ENCODE measurements around the gene PSTPIP1. TPM values are rescaled to one million over a fixed set of nuclear protein-coding genes. Genes with fewer than 3 reads are reported as not detected.

The PSTPIP1 gene
- total RNA-seq, 1 donor from 2014 or later = 18.4 TPM

- Histone ChIP-seq H3K9me3 (no peaks in the 10 kb centered on the region), H3K4me1 (no peaks in the 10 kb centered on the region), H3K27ac (no peak overlapping the region), H3K27me3 (ENCODE audit: low read depth) (no peaks in the 10 kb centered on the region), H3K36me3 (no peaks in the 10 kb centered on the region), H3K4me3 (no peak overlapping the region)
- TF ChIP-seq, protein P1, sequence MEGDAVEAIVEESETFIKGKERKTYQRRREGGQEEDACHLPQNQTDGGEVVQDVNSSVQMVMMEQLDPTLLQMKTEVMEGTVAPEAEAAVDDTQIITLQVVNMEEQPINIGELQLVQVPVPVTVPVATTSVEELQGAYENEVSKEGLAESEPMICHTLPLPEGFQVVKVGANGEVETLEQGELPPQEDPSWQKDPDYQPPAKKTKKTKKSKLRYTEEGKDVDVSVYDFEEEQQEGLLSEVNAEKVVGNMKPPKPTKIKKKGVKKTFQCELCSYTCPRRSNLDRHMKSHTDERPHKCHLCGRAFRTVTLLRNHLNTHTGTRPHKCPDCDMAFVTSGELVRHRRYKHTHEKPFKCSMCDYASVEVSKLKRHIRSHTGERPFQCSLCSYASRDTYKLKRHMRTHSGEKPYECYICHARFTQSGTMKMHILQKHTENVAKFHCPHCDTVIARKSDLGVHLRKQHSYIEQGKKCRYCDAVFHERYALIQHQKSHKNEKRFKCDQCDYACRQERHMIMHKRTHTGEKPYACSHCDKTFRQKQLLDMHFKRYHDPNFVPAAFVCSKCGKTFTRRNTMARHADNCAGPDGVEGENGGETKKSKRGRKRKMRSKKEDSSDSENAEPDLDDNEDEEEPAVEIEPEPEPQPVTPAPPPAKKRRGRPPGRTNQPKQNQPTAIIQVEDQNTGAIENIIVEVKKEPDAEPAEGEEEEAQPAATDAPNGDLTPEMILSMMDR (IDR thresholded peaks at IDR 0.05) = no peak
- DNase-seq = no peak
- no peak for ATAC-seq
- intact Hi-C loops (cut with DNase I) = no loop called here
Measured at GRCh38 chr15:76974456-76975036, 20.4 kb upstream of the PSTPIP1 start.

DNA sequence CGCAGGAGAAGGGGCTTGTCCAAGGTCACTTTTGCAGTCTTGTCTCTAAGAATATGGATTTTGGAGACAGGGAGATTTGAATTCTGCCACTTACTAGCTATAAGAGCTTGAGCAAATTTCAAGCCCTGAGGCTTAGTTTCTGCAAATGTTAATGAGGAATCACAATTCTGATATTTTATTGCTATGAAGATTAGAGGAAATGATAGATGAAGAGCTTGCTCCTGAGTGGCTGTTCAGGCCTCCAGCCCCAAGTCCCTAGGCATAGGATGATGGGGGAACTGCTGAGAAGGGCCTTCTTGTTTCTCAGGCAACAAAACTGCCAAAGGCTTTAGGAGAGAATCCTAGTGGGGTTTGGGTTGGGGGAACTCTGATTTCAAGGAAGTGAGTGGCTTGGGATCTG lies 18.8 kb upstream of the PSTPIP1 start:
- Histone ChIP-seq H3K9me3 (no peaks in the 10 kb centered on the region), H3K27me3 (ENCODE audit: low read depth) (no peaks in the 10 kb centered on the region), H3K27ac (no peak overlapping the region), H3K4me3 (no peak overlapping the region), H3K4me1 (no peaks in the 10 kb centered on the region), H3K36me3 (no peaks in the 10 kb centered on the region)
- no peak for ATAC-seq
- TF ChIP-seq, protein P1 (IDR thresholded peaks at IDR 0.05) = no peak
- DNase-seq = no peak
- intact Hi-C loops (cut with DNase I) = no loop called here

DNA sequence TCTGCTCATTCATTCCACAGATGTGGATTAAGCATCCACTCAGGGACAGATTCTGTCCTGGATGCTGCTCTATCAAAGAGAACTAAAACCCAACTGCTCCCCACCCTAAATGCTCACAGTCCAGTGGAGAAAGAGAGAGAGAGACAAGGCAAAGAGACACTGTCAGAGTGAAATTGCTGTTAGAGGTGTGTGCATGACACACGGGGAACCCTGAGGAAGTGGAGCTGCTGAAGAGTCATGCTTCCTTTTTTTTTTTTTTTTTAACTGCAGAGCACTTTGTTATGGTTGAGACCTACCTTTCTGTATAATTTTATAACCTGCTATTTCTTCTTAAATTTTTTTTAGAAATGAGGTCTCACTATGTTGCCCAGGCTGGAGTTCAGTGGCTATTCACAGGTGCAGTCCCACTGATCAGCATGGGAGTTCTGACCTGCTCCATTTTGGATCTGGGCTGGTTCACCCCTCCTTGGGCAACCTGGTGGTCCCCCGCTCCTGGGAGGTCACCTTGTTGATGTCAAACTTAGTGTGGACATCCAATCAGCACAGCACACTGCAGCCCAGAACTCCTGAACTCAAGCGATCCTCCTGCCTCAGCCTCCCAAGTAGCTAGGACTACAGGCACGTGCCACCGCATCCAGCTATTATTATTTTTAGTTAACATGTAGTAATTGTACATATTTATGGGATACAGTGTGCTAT lies 18.2 kb upstream of the PSTPIP1 start:
- intact Hi-C loops (cut with DNase I) = no loop called here

DNA sequence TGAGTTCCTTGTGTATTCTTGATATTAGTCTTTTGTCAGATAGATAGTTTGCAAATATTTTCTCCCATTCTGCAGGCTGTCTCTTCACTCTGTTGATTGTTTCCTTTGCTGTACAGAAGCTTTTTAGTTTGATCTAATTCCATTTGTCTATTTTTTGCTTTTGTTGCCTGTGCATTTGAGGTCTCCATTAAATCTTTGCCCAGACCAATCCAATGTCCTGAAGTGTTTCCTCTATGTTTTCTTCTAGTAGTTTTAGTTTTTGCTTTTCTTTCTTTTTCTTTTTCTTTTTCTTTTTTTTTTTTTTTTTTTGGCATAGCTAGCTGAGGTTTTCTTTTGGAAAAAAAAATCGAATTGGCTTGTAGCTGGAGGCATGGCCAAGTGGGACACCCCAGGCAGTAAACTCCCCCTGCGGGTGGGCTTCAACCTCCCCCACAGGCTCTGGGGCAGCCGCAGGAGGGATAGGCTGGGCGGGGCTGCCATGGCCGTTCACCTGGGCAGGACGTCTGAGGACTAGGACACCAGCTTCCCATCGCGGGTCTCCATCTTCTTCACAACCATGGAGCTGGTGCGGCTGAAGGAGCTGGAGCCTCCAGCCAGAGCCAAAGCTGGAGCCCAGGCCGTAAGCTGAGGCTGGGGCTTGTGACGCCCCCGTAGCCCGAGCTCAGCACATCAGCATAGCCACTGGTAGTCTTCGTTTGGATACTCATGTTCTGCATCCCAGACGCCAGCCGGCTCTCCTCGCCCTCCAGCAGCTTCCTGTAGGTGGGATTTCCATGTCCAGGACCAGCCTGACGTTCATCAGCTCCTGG lies 16.2 kb upstream of the PSTPIP1 start:
- TF ChIP-seq, protein P1 (IDR thresholded peaks at IDR 0.05) = no peak
- Histone ChIP-seq H3K27ac (no peak overlapping the region), H3K4me1 (no peaks in the 10 kb centered on the region), H3K36me3 (no peaks in the 10 kb centered on the region), H3K4me3 (no peak overlapping the region), H3K27me3 (ENCODE audit: low read depth) (no peaks in the 10 kb centered on the region), H3K9me3 (no peaks in the 10 kb centered on the region)
- DNase-seq (no peak), ATAC-seq (no peak)
- intact Hi-C loops (cut with DNase I) = no loop called here

More for the DNA sequence above, 18.2 kb upstream of the PSTPIP1 start:
- ATAC-seq (peak in 1 of 2 donors; percentile 26), DNase-seq (no peak)
- Histone ChIP-seq H3K36me3 (no peaks in the 10 kb centered on the region), H3K4me1 (no peaks in the 10 kb centered on the region), H3K27ac (no peak overlapping the region), H3K9me3 (no peaks in the 10 kb centered on the region), H3K27me3 (ENCODE audit: low read depth) (no peaks in the 10 kb centered on the region), H3K4me3 (no peak overlapping the region)
- TF ChIP-seq, protein P1 (IDR thresholded peaks at IDR 0.05) = no peak

DNA sequence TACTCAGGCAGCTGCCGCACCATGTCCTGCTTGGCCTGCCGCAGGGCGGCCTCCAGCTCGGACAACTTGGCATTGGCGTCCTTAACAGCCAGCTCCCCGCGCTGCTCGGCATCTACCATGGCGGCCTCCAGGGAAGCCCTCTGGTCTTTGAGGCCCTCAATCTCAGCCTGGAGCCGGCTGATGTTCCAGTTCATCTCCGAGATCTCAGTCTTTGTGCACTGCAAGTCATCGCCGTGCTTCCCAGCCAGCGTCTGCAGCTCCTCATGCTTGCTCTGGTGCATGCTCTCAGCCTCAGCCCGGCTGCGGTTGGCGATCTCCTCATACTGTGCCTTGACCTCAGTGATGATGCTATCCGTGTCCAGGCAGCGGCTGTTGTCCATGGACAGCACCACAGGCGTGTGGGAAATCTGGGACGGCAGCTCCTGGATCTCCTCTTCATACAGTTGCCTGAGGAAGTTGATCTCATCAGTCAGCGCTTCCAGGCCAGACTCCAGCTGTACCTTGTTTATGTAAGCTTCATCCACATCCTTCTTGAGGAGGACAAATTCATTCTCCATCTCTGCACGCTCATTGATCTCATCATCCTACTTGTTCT lies 15.5 kb upstream of the PSTPIP1 start:
- H3K27ac ChIP-seq = no peak overlapping the region
- no peaks in the 10 kb centered on the region for H3K9me3 ChIP-seq
- H3K36me3 ChIP-seq = no peaks in the 10 kb centered on the region
- intact Hi-C loops (cut with DNase I) = no loop called here
- DNase-seq (no peak), ATAC-seq (no peak)
- H3K27me3 ChIP-seq (ENCODE audit: low read depth) = no peaks in the 10 kb centered on the region
- TF ChIP-seq, protein P1 (IDR thresholded peaks at IDR 0.05) = no peak
- H3K4me1 ChIP-seq = no peaks in the 10 kb centered on the region
- H3K4me3 ChIP-seq = no peak overlapping the region
